ENCODE data around the gene DTX1.

GRCh38 chr12:113077859-113078255 lies 21.3 kb downstream of the DTX1 start:
- TF ChIP-seq CTCF (IDR thresholded peaks at IDR 0.05) = no peak
- TF ChIP-seq EZH2 (IDR thresholded peaks at IDR 0.05; ENCODE audit: borderline replicate concordance, insufficient read depth, low read depth, low read length, poor library complexity, severe bottlenecking) = no peak
